ENCODE measurements around the gene PBX1. TPM values are rescaled to one million over a fixed set of nuclear protein-coding genes. Genes with fewer than 3 reads are reported as not detected.

PBX1 gene
- total RNA-seq, 6 donors from 2014 or later = 17.8 to 59.6 (median 38.3) TPM

GRCh38 chr1:164702664-164703063 is 143.7 kb downstream of the PBX1 start:
- Histone ChIP-seq H3K27me3 (no peaks in the 10 kb centered on the region), H3K9me3 (no peaks in the 10 kb centered on the region), H3K27ac (no peak overlapping the region), H3K36me3 (no peaks in the 10 kb centered on the region), H3K4me1 (peaks cover 7 to 19% (median 12%) of the 10 kb centered on the region in 4 donors), H3K4me3 (no peak overlapping the region)
- ATAC-seq (ENCODE audit: low FRiP score in 2 of 2) = no peak
- no peak for TF ChIP-seq CTCF (IDR thresholded peaks at IDR 0.05)
- TF ChIP-seq POLR2A (IDR thresholded peaks at IDR 0.05) = no peak
- TF ChIP-seq EP300 (IDR thresholded peaks at IDR 0.05) = no peak
- TF ChIP-seq POLR2AphosphoS5 (IDR thresholded peaks at IDR 0.05) = no peak
- no peak for DNase-seq
- WGBS, 2 donors = 77 to 80% methylated on average over 2 of the region's 2 CpGs

GRCh38 chr1:164703463-164703862 is 144.5 kb downstream of the PBX1 start:
- Histone ChIP-seq H3K36me3 (no peaks in the 10 kb centered on the region), H3K27me3 (no peaks in the 10 kb centered on the region), H3K4me1 (peaks cover 7 to 21% (median 15%) of the 10 kb centered on the region in 4 donors), H3K4me3 (no peak overlapping the region), H3K9me3 (no peaks in the 10 kb centered on the region), H3K27ac (no peak overlapping the region)
- 89 to 91% methylated on average over 7 of the region's 7 CpGs for WGBS, 2 donors
- DNase-seq = no peak
- ATAC-seq (ENCODE audit: low FRiP score in 2 of 2) = no peak
- TF ChIP-seq POLR2AphosphoS5 (IDR thresholded peaks at IDR 0.05) (no peak), POLR2A (IDR thresholded peaks at IDR 0.05) (no peak), EP300 (IDR thresholded peaks at IDR 0.05) (no peak), CTCF (IDR thresholded peaks at IDR 0.05) (no peak)

DNA sequence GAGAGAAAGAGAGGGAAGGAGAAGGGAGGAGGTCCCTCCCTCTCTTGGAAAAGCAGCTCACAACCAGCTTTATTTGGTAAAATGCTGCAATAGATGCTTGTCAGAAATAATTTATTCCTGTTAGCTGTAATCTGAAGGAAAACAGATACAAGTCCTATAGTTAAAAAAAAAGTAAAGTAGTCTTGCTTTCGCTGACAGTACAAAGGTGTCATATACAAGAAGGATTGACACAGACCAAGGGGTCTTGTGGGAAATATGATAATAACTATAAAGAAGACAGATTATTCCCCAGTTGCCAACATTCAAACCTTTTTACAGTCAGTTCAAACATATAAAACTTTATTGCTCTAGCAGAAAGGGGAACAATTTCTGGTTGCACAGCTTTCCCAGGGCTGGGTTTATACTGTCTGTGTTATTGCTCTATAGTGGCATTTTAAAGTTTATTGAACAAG is 145.0 kb downstream of the PBX1 start:
- H3K4me3 ChIP-seq = no peak overlapping the region
- H3K27me3 ChIP-seq = no peaks in the 10 kb centered on the region
- DNase-seq = no peak
- 65 to 73% methylated on average over 1 of the region's 1 CpG for WGBS, 2 donors
- H3K27ac ChIP-seq = no peak overlapping the region
- H3K36me3 ChIP-seq = no peaks in the 10 kb centered on the region
- no peak for TF ChIP-seq POLR2AphosphoS5 (IDR thresholded peaks at IDR 0.05)
- no peak for TF ChIP-seq EP300 (IDR thresholded peaks at IDR 0.05)
- TF ChIP-seq POLR2A (IDR thresholded peaks at IDR 0.05) = no peak
- no peak for TF ChIP-seq CTCF (IDR thresholded peaks at IDR 0.05)
- no peak for ATAC-seq (ENCODE audit: low FRiP score in 2 of 2)
- peaks cover 10 to 22% (median 19%) of the 10 kb centered on the region in 4 donors for H3K4me1 ChIP-seq
- H3K9me3 ChIP-seq = no peaks in the 10 kb centered on the region

DNA sequence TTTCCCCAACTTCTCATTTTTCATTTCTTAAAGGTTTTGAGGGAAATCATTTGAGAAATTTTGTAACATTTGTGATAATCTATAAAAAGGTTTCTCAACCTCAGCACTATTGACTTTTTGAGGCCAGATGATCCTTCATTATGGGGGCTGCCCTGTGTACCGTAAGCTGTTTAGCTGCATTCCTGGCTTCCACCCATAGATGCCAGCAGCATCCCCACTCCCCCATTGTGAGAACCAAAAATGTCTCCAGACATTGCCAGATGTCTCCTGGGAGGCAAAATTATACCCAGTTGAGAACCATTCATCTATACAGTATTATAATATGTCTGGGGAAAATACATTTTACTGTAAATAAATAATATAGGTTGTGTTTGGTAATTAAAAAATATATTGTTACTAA is 146.0 kb downstream of the PBX1 start:
- no peak for DNase-seq
- no peak for ATAC-seq (ENCODE audit: low FRiP score in 2 of 2)
- Histone ChIP-seq H3K27ac (no peak overlapping the region), H3K4me1 (peaks cover 18 to 26% (median 22%) of the 10 kb centered on the region in 4 donors), H3K4me3 (no peak overlapping the region), H3K27me3 (no peaks in the 10 kb centered on the region), H3K36me3 (no peaks in the 10 kb centered on the region), H3K9me3 (no peaks in the 10 kb centered on the region)
- TF ChIP-seq EP300 (IDR thresholded peaks at IDR 0.05) (no peak), CTCF (IDR thresholded peaks at IDR 0.05) (no peak), POLR2A (IDR thresholded peaks at IDR 0.05) (no peak), POLR2AphosphoS5 (IDR thresholded peaks at IDR 0.05) (no peak)
- 69 to 81% methylated on average over 1 of the region's 1 CpG for WGBS, 2 donors

GRCh38 chr1:164706606-164706987 is 147.6 kb downstream of the PBX1 start:
- H3K9me3 ChIP-seq = no peaks in the 10 kb centered on the region
- DNase-seq (no peak), ATAC-seq (ENCODE audit: low FRiP score in 2 of 2) (no peak)
- no peak overlapping the region for H3K4me3 ChIP-seq
- TF ChIP-seq POLR2AphosphoS5 (IDR thresholded peaks at IDR 0.05) (no peak), CTCF (IDR thresholded peaks at IDR 0.05) (no peak), POLR2A (IDR thresholded peaks at IDR 0.05) (no peak), EP300 (IDR thresholded peaks at IDR 0.05) (no peak)
- no peaks in the 10 kb centered on the region for H3K36me3 ChIP-seq
- H3K4me1 ChIP-seq = peaks cover 20 to 29% (median 25%) of the 10 kb centered on the region in 4 donors
- H3K27me3 ChIP-seq = no peaks in the 10 kb centered on the region
- H3K27ac ChIP-seq = peak overlapping the region; percentile 3 to 51 (median 36)
